OCI-LY3 (cell line): ENCODE data around the gene WNT7A.

Experiments used
- EZH2phosphoT487 ChIP-seq: fragments of 200-600 bp; shearing (Covaris generic); IDR thresholded peaks from 2 replicates; pipeline ENCODE4 v1.6.1; 2018; ENCODE audit warnings: antibody characterized with exemption, mixed run types, low read depth
- TF ChIP-seq, protein P1 (sequence below): fragments of 200-600, 300-600 bp; sonication (generic); IDR thresholded peaks from 2 replicates; pipeline ENCODE4 v1.5.1; 2014; ENCODE audit warnings: antibody characterized with exemption, low read length, low read depth

DNA sequence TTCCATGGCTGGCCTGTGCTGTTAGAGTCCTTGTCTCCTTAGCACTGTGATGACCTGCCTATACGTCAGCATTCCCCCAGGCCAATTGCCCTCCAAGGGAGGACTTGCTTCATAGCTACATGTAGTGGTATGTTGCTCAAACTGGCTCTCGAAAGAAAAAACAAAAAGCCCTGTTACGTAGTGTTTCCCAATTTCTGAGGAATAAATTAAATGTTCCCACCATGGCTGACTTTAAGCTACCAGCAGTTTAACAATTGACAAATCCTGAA lies 54.6 kb downstream of the WNT7A start:
- TF ChIP-seq, protein P1, sequence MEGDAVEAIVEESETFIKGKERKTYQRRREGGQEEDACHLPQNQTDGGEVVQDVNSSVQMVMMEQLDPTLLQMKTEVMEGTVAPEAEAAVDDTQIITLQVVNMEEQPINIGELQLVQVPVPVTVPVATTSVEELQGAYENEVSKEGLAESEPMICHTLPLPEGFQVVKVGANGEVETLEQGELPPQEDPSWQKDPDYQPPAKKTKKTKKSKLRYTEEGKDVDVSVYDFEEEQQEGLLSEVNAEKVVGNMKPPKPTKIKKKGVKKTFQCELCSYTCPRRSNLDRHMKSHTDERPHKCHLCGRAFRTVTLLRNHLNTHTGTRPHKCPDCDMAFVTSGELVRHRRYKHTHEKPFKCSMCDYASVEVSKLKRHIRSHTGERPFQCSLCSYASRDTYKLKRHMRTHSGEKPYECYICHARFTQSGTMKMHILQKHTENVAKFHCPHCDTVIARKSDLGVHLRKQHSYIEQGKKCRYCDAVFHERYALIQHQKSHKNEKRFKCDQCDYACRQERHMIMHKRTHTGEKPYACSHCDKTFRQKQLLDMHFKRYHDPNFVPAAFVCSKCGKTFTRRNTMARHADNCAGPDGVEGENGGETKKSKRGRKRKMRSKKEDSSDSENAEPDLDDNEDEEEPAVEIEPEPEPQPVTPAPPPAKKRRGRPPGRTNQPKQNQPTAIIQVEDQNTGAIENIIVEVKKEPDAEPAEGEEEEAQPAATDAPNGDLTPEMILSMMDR: no peak
- TF ChIP-seq EZH2phosphoT487: no peak
